ENCODE data around the gene OPA1. TPM values are rescaled to one million over a fixed set of nuclear protein-coding genes. Genes with fewer than 3 reads are reported as not detected.

The OPA1 gene
- total RNA-seq, 2 experiments from 2014 or later: 43.2 to 57.3 TPM

DNA sequence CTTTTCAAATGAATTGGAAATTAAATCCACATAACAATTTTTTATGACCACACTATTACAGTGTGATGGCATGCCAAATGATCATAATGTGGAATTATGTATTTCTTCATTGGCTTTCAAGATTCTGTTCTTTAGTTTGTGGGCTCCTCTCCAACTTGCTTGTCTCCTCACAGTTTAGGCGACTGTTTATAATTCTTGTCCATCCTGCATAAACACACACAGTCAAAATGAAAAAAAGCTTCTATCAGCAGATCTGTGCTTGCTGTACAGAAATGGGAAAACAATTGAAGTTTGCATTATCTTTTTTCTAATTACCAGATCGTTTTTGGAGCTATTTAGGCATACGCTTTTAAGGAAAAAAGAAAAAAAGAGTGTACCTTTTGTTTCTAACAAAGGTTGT, 37.0 kb downstream of the OPA1 start:
- CTCF ChIA-PET (ENCODE audit: unreplicated experiment): no interaction called here
- TF ChIP-seq EZH2phosphoT487 (IDR thresholded peaks at IDR 0.05; ENCODE audit: borderline replicate concordance, low read depth, low read length) (no peak), CTCF (conservative IDR thresholded peaks at IDR 0.05; ENCODE audit: low read length) (no peak)

GRCh38 chr3:193637831-193638230, 44.8 kb downstream of the OPA1 start:
- Histone ChIP-seq H3K9me3 (ENCODE audit: low read length) (no peaks in the 10 kb centered on the region), H3K4me1 (ENCODE audit: insufficient read depth, low read length, poor library complexity, severe bottlenecking) (no peaks in the 10 kb centered on the region), H3K4me3 (ENCODE audit: low read depth, low read length, poor library complexity, severe bottlenecking) (no peak overlapping the region), H3K36me3 (ENCODE audit: insufficient read depth, low read length) (peaks cover 19% of the 10 kb centered on the region), H4K20me1 (ENCODE audit: insufficient read depth, low read length) (no peaks in the 10 kb centered on the region), H3K4me2 (ENCODE audit: low read length) (no peak overlapping the region), H3K79me2 (ENCODE audit: insufficient read depth, low read depth, low read length) (no peaks in the 10 kb centered on the region), H3K9me2 (ENCODE audit: insufficient read depth, low read length) (no peaks in the 10 kb centered on the region), H3K27ac (ENCODE audit: low read depth, low read length, poor library complexity, severe bottlenecking) (no peak overlapping the region), H2AFZ (ENCODE audit: low read length) (no peak overlapping the region)
- intact Hi-C loops (cut with micrococcal nuclease; ENCODE audit: unreplicated experiment): no loop called here
- POLR2A ChIA-PET: interaction anchor here (0.5 to 1.3 kb wide), 2 partner anchors 10 to 498 kb away, joined by 3 to 6 read pairs; partner anchors contain the start of gene HES1
- CTCF ChIA-PET (ENCODE audit: unreplicated experiment): no interaction called here
- TF ChIP-seq CTCF (conservative IDR thresholded peaks at IDR 0.05; ENCODE audit: low read length) (no peak), EZH2phosphoT487 (IDR thresholded peaks at IDR 0.05; ENCODE audit: borderline replicate concordance, low read depth, low read length) (no peak)
- no peak for DNase-seq (ENCODE audit: low spot score)
- no TSS peak for BruUV-seq (replicated peaks)

More for the DNA sequence above, 37.0 kb downstream of the OPA1 start:
- no TSS peak for BruUV-seq (replicated peaks)
- no peak overlapping the region for H2AFZ ChIP-seq (ENCODE audit: low read length)
- POLR2A ChIA-PET: interaction anchor here (0.6 to 0.7 kb wide), 2 partner anchors 8 to 189 kb away, joined by 3 to 4 read pairs; no protein-coding TSS in a partner anchor
- intact Hi-C loops (cut with micrococcal nuclease; ENCODE audit: unreplicated experiment): no loop called here
- no peak for DNase-seq (ENCODE audit: low spot score)
- H3K9me3 ChIP-seq (ENCODE audit: low read length): no peaks in the 10 kb centered on the region
- H3K4me1 ChIP-seq (ENCODE audit: insufficient read depth, low read length, poor library complexity, severe bottlenecking): no peaks in the 10 kb centered on the region
- no peak overlapping the region for H3K27ac ChIP-seq (ENCODE audit: low read depth, low read length, poor library complexity, severe bottlenecking)
- no peak overlapping the region for H3K4me2 ChIP-seq (ENCODE audit: low read length)
- no peak overlapping the region for H3K4me3 ChIP-seq (ENCODE audit: low read depth, low read length, poor library complexity, severe bottlenecking)
- H4K20me1 ChIP-seq (ENCODE audit: insufficient read depth, low read length): no peaks in the 10 kb centered on the region
- peaks cover 13% of the 10 kb centered on the region for H3K36me3 ChIP-seq (ENCODE audit: insufficient read depth, low read length)
- H3K79me2 ChIP-seq (ENCODE audit: insufficient read depth, low read depth, low read length): no peaks in the 10 kb centered on the region
- no peaks in the 10 kb centered on the region for H3K9me2 ChIP-seq (ENCODE audit: insufficient read depth, low read length)

- Histone ChIP-seq H3K79me2 (ENCODE audit: insufficient read depth, low read depth, low read length) (no peaks in the 10 kb centered on the region), H4K20me1 (ENCODE audit: insufficient read depth, low read length) (no peaks in the 10 kb centered on the region), H3K36me3 (ENCODE audit: insufficient read depth, low read length) (peaks cover 22% of the 10 kb centered on the region), H3K9me2 (ENCODE audit: insufficient read depth, low read length) (no peaks in the 10 kb centered on the region), H3K4me3 (ENCODE audit: low read depth, low read length, poor library complexity, severe bottlenecking) (no peak overlapping the region), H3K27ac (ENCODE audit: low read depth, low read length, poor library complexity, severe bottlenecking) (no peak overlapping the region), H3K9me3 (ENCODE audit: low read length) (no peaks in the 10 kb centered on the region), H2AFZ (ENCODE audit: low read length) (no peak overlapping the region), H3K4me2 (ENCODE audit: low read length) (no peak overlapping the region), H3K4me1 (ENCODE audit: insufficient read depth, low read length, poor library complexity, severe bottlenecking) (no peaks in the 10 kb centered on the region)
- no peak for DNase-seq (ENCODE audit: low spot score)
- ChIA-PET CTCF (ENCODE audit: unreplicated experiment) (interaction anchor here (0.5 kb wide), 1 partner anchor 105 kb away, joined by 4 read pairs; no protein-coding TSS in a partner anchor), POLR2A (interaction anchor here (0.7 kb wide), 1 partner anchor 9 kb away, joined by 3 read pairs; no protein-coding TSS in a partner anchor)
- no TSS peak for BruUV-seq (replicated peaks)
- no peak for TF ChIP-seq CTCF (conservative IDR thresholded peaks at IDR 0.05; ENCODE audit: low read length)
- TF ChIP-seq EZH2phosphoT487 (IDR thresholded peaks at IDR 0.05; ENCODE audit: borderline replicate concordance, low read depth, low read length): no peak
- intact Hi-C loops (cut with micrococcal nuclease; ENCODE audit: unreplicated experiment): no loop called here
Measured at GRCh38 chr3:193638833-193639232, 45.8 kb downstream of the OPA1 start.
